GM19468 (cell line): ENCODE results near the gene CIAPIN1.

ENCODE experiments used
- ATAC-seq: cut with Tn5 transposase; IDR thresholded peaks from one replicate; pipeline ENCODE4 v1.9.1; 2021; ENCODE audit warnings: mild to moderate bottlenecking, moderate library complexity, moderate number of reproducible peaks; ENCODE audit not compliant: unreplicated experiment; ENCODE audit errors: extremely low read depth

CIAPIN1 gene

DNA sequence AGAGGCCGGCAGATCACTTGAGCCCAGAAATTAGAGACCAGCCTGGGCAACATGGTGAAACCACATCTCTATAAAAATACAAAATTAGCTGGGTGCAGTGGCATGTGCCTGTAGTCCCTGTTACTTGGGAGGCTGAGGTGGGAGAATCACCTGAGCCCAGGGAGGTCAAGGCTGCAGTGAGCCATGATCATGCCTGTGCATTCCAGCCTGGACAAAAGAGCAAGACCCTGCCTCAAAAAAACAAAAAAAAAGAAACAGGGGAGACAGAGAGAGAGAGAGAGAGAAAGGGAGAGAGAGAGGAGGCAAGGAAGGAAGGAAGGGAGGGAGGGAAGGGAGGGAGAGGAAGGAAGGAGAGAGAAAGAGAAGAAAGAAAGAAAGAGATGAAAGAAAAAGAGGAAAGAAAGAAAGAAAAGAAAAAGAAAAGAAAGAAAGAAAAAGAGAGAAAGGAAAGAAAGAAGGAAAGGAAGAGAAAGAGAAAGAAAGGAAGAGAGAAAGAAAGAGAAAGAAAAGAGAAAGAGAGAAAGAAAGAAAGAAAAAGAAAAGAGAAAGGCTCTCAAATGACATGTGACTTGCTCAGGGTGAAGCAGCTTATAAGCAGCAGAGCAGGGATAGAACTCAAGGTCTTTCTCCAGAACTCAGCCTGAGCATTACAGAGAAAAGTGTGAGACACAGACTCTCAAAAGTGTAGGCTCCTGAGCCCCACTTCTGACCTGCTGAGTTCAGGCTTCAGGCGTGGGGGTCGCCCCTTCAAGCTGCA, 59.4 kb downstream of the CIAPIN1 start:
- no peak for ATAC-seq

DNA sequence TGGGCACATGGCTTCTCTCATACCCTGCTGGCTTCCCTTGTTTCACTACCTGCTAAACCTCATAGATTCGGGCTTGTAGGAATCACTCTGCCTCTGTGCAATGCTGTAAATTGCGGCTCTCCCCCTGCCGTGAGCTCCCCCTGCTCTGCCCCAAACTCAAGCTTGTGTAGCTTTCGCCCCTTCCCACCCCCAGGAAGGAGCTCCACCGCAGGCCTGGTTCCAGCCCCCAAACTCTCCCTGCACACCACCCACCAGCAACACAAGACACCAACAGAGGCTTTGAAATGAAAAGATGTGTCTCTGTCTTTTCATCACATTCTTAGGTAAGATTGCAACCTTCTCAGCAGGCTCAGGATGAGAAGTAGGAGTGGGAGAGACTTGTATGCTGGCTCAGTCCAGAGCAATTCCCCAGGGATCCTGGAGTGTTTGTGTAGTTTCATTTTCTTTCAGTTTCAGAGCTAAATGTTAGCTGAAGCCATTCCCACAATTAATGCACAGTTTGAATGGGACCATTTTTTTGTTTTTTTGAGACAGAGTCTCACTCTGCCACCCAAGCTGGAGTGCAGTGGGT, 60.7 kb downstream of the CIAPIN1 start:
- no peak for ATAC-seq

DNA sequence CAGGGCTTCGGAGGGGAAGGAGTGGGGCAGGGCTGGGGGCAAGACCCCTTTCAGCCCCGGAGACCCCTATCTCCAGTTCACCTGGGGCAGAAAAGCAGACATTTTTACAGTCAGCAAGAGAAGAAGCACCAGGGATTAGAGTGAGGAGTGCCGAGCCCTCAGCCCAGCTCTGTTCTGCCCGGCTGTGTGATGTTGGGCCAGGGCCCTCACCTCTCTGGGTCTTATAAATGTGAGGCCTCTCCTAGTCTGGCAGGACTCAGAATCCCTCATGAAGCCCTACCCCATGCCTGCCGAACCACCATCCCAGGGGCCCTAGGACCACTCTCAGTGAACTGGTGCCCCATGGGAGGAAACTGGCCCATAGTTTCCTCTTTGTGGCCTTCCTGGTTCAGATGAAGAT, 62.1 kb downstream of the CIAPIN1 start:
- ATAC-seq: no peak

DNA sequence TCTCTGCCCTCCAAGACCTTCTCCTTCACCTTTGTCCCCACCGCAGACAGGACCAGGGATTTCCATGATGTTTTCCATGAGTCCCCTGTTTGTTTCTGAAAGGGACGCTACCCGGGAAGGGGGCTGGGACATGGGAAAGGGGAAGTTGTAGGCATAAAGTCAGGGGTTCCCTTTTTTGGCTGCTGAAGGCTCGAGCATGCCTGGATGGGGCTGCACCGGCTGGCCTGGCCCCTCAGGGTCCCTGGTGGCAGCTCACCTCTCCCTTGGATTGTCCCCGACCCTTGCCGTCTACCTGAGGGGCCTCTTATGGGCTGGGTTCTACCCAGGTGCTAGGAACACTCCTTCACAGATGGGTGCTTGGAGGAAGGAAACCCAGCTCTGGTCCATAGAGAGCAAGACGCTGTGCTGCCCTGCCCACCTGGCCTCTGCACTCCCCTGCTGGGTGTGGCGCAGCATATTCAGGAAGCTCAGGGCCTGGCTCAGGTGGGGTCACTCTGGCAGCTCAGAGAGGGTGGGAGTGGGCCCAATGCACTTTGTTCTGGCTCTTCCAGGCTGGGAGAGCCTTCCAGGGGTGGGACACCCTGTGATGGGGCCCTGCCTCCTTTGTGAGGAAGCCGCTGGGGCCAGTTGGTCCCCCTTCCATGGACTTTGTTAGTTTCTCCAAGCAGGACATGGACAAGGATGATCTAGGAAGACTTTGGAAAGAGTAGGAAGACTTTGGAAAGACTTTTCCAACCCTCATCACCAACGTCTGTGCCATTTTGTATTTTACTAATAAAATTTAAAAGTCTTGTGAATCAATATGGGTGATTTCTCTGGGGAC, 62.7 kb downstream of the CIAPIN1 start:
- no peak for ATAC-seq

DNA sequence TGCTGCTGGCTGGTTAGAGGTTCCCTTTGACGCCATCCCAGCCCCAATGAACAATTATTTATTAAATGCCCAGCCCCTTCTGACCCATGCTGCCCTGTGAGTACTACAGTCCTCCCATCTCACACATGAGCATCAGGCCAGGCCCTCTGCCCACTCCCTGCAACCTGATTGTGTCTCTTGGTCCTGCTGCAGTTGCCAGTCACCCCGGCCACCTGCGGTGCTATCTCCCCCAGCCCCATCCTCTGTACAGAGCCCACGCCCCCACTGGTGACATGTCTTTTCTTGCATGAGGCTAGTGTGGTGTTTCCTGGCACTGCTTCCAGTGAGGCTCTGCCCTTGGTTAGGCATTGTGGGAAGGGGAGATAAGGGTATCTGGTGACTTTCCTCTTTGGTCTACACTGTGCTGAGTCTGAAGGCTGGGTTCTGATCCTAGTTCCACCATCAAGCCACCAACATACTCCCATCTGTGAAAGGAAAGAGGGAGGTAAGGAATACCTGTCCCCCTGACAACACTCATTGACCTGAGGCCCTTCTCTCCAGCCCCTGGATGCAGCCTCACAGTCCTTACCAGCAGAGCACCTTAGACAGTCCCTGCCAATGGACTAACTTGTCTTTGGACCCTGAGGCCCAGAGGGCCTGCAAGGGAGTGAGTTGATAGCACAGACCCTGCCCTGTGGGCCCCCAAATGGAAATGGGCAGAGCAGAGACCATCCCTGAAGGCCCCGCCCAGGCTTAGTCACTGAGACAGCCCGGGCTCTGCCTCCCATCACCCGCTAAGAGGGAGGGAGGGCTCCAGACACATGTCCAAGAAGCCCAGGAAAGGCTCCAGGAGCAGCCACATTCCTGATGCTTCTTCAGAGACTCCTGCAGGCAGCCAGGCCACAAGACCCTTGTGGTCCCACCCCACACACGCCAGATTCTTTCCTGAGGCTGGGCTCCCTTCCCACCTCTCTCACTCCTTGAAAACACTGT, 63.6 kb downstream of the CIAPIN1 start:
- ATAC-seq: no peak

DNA sequence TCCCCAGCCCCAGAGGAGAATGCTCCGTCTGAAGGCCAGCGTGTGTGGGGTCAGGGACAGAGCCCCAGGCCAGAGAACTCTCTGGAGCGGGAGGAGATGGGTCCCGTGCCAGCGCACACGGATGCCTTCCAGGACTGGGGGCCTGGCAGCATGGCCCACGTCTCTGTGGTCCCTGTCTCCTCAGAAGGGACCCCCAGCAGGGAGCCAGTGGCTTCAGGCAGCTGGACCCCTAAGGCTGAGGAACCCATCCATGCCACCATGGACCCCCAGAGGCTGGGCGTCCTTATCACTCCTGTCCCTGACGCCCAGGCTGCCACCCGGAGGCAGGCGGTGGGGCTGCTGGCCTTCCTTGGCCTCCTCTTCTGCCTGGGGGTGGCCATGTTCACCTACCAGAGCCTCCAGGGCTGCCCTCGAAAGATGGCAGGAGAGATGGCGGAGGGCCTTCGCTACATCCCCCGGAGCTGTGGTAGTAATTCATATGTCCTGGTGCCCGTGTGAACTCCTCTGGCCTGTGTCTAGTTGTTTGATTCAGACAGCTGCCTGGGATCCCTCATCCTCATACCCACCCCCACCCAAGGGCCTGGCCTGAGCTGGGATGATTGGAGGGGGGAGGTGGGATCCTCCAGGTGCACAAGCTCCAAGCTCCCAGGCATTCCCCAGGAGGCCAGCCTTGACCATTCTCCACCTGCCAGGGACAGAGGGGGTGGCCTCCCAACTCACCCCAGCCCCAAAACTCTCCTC, 64.5 kb downstream of the CIAPIN1 start:
- no peak for ATAC-seq

DNA sequence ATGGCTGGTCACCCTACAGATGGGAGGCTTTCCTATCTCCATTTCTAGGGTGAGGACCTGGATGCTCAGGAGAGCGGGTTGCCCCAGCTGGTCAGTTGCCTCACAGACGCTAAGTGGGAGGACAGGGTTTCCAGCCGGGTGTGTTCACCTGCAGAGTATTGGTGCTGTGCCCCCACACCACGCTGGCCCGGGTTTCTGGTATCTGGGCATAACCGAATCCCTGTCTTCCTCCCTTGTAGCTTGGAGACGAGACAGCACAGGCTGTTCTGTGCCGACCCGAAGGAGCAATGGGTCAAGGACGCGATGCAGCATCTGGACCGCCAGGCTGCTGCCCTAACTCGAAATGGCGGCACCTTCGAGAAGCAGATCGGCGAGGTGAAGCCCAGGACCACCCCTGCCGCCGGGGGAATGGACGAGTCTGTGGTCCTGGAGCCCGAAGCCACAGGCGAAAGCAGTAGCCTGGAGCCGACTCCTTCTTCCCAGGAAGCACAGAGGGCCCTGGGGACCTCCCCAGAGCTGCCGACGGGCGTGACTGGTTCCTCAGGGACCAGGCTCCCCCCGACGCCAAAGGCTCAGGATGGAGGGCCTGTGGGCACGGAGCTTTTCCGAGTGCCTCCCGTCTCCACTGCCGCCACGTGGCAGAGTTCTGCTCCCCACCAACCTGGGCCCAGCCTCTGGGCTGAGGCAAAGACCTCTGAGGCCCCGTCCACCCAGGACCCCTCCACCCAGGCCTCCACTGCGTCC, 65.2 kb downstream of the CIAPIN1 start:
- no peak for ATAC-seq

DNA sequence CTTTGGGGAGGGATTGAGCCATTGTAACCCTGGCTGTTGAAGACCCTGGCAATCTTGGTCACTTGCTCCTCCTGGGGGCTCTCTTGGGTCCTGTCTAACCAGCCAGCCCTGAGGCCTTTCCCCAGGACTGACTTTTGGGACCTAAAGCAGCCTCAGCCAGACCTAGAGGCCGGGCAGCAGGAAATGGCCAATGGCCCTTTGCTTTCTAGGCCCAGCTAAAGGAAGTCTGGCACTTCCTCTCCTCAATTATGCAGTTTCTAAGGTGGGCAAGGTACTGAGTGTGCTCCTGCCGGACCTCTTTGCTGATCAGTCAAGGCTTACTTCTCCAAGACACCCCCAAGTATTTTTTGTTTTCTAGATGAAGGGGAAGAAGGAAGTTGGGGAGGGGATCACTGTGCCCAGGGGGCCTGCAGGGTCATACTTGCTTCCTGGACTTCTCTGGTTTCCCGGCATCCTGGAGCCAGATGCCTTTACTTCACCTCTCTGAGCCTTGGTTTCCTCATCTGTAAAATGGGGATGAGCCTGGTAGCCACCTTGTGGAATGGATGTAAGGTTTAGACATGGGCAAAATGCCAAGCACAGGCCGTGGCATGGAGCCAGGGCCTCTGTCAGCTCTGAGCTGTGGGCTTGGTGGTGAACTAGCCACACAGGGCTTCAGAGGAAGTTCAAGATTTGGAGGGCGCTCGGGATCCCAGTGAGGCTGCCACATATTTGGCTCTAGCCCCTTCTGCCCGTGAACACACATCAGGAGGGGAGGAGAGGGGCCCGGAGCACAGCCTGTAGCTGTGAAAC, 66.3 kb downstream of the CIAPIN1 start:
- ATAC-seq: no peak

DNA sequence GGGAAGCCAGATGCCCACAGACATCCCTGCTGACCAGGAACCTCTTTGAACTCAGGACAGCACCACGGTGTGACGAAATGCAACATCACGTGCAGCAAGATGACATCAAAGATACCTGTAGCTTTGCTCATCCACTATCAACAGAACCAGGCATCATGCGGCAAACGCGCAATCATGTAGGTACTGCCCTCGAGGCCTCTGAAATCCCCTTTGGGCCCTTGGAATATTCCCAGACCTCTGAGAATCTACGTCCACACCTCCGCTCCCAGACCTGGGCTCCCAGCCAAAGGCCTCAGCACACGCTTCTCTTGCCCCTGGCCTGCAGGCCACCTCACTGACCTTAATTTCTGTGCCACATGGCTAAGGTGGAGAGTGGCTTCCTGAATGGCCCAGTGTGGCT, 67.6 kb downstream of the CIAPIN1 start:
- ATAC-seq: no peak
